Smooth muscle cell (in vitro differentiated cells): Measurements from ENCODE around the gene S100A14. TPM values are rescaled to one million over a fixed set of nuclear protein-coding genes. Genes with fewer than 3 reads are reported as not detected.
"Not testable (repeated sequence)": the region's sequence is repeated elsewhere in the genome, so short reads cannot be mapped to it uniquely, and the experiment has no call there.

ENCODE experiments used
- DNase-seq: peaks from one replicate; lab custom pipeline; 2025; ENCODE audit not compliant: unreplicated experiment; lab: John Stamatoyannopoulos, UW
- H2AFZ ChIP-seq: fragments of 200-600 bp; sonication (generic); 2 replicates; pipeline ENCODE4 v1.6.0; 2016; ENCODE audit warnings: antibody characterized with exemption, low read depth, mild to moderate bottlenecking
- H3F3A ChIP-seq: fragments of 200-600 bp; sonication (generic); 2 replicates; pipeline ENCODE4 v1.6.0; 2017; ENCODE audit warnings: antibody characterized with exemption, low read depth
- H3K27ac ChIP-seq: fragments of 200-600 bp; sonication (generic); 2 replicates; pipeline ENCODE4 v1.5.1; 2016; ENCODE audit warnings: low read depth, mild to moderate bottlenecking
- H3K27me3 ChIP-seq: fragments of 200-600 bp; sonication (generic); 2 replicates; pipeline ENCODE4 v1.6.1; 2016; ENCODE audit warnings: low read depth, mild to moderate bottlenecking
- H3K36me3 ChIP-seq: fragments of 200-600 bp; sonication (generic); 2 replicates; pipeline ENCODE4 v1.5.1; 2016; ENCODE audit warnings: low read depth
- H3K4me1 ChIP-seq: fragments of 200-600 bp; sonication (generic); 2 replicates; pipeline ENCODE4 v1.5.1; 2016; ENCODE audit warnings: low read depth
- H3K4me2 ChIP-seq: fragments of 200-600 bp; sonication (generic); 2 replicates; pipeline ENCODE4 v1.6.0; 2016; ENCODE audit warnings: mild to moderate bottlenecking
- H3K4me3 ChIP-seq: fragments of 200-600 bp; sonication (generic); 2 replicates; pipeline ENCODE4 v1.5.1; 2016; ENCODE audit warnings: mild to moderate bottlenecking
- H3K79me2 ChIP-seq: fragments of 200-600 bp; sonication (generic); 2 replicates; pipeline ENCODE4 v1.6.0; 2016; ENCODE audit warnings: low read depth, mild to moderate bottlenecking
- H3K9ac ChIP-seq: fragments of 200-600 bp; sonication (generic); 2 replicates; pipeline ENCODE4 v1.6.0; 2016; ENCODE audit warnings: low read depth
- H3K9me3 ChIP-seq: fragments of 200-600 bp; sonication (generic); replicated peaks from 2 replicates; pipeline ENCODE4 v1.5.1; 2016; ENCODE audit warnings: low read depth
- H4K20me1 ChIP-seq: fragments of 200-600 bp; sonication (generic); 2 replicates; pipeline ENCODE4 v1.6.0; 2016; ENCODE audit warnings: low read depth
- WGBS: methylation state at CpG from one replicate; pipeline ENCODE4 v1.1.7; 2016; ENCODE audit warnings: low lambda C conversion rate; 5-methylcytosine and 5-hydroxymethylcytosine counted together
- polyA plus RNA-seq: library from polyadenylated mRNA; unstranded; fragments of >200 nt; fragmentation: Nextera tagmentation; extraction: Ambion mirVana; gene quantifications from 2 replicates; pipeline ENCODE4 v1.2.1, GENCODE V29; 2016
- total RNA-seq: library from RNA; depleted of rRNA; stranded (reverse); fragments of >200 nt; gene quantifications from 2 replicates; pipeline ENCODE4 v1.2.3, GENCODE V29; 2014
- TF ChIP-seq, protein P1 (sequence below): fragments of 200-600 bp; sonication (generic); IDR thresholded peaks from 2 replicates; pipeline ENCODE4 v1.5.1; 2017; ENCODE audit warnings: borderline replicate concordance, mild to moderate bottlenecking, antibody characterized with exemption; ENCODE audit not compliant: insufficient read depth, poor library complexity, severe bottlenecking

The S100A14 gene
- total and polyA plus RNA-seq, 2 experiments from 2014 or later, result 11.0 to 25.1 TPM

DNA sequence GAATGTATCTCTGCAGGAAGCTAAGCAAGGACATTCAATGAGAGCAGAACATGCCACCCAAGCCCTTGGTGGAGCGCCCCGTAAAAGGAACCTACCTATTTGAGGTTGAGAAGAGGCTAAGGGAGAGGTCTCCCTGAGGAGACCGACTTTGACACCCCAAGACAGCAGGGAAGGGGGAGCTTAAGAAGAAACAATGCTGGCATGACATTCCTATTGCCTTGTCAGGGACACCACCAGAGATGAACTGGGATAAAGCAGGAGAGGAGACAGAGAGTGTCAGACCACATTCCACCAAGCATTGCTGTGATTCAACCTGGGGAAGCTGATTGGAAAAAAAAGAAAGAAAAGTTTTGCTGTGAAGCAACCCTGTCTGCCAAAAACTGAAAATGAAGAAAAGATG, 37.2 kb downstream of the S100A14 start:
- Histone ChIP-seq H3K4me1 (peaks cover 15% of the 10 kb centered on the region), H3K4me2 (peak overlapping the region; percentile 19), H3K9ac (no peak overlapping the region), H3K79me2 (no peaks in the 10 kb centered on the region), H4K20me1 (no peaks in the 10 kb centered on the region), H2AFZ (no peak overlapping the region), H3K27ac (no peak overlapping the region), H3K4me3 (no peak overlapping the region), H3F3A (no peaks in the 10 kb centered on the region), H3K27me3 (no peaks in the 10 kb centered on the region), H3K36me3 (no peaks in the 10 kb centered on the region), H3K9me3 (no peaks in the 10 kb centered on the region)
- TF ChIP-seq, protein P1, sequence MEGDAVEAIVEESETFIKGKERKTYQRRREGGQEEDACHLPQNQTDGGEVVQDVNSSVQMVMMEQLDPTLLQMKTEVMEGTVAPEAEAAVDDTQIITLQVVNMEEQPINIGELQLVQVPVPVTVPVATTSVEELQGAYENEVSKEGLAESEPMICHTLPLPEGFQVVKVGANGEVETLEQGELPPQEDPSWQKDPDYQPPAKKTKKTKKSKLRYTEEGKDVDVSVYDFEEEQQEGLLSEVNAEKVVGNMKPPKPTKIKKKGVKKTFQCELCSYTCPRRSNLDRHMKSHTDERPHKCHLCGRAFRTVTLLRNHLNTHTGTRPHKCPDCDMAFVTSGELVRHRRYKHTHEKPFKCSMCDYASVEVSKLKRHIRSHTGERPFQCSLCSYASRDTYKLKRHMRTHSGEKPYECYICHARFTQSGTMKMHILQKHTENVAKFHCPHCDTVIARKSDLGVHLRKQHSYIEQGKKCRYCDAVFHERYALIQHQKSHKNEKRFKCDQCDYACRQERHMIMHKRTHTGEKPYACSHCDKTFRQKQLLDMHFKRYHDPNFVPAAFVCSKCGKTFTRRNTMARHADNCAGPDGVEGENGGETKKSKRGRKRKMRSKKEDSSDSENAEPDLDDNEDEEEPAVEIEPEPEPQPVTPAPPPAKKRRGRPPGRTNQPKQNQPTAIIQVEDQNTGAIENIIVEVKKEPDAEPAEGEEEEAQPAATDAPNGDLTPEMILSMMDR, result no peak
- no peak for DNase-seq
- WGBS, result 84% methylated on average over 3 of the region's 3 CpGs

GRCh38 chr1:153578490-153578889, 37.6 kb downstream of the S100A14 start:
- no peaks in the 10 kb centered on the region for H3K79me2 ChIP-seq
- TF ChIP-seq, protein P1, result no peak
- H3F3A ChIP-seq, result no peaks in the 10 kb centered on the region
- peak overlapping the region; percentile 19 for H3K4me2 ChIP-seq
- no peaks in the 10 kb centered on the region for H3K27me3 ChIP-seq
- no peak overlapping the region for H3K4me3 ChIP-seq
- no peak overlapping the region for H2AFZ ChIP-seq
- no peaks in the 10 kb centered on the region for H3K36me3 ChIP-seq
- H3K9ac ChIP-seq, result no peak overlapping the region
- no peaks in the 10 kb centered on the region for H4K20me1 ChIP-seq
- H3K9me3 ChIP-seq, result no peaks in the 10 kb centered on the region
- H3K27ac ChIP-seq, result no peak overlapping the region
- peaks cover 12% of the 10 kb centered on the region for H3K4me1 ChIP-seq
- no peak for DNase-seq

GRCh38 chr1:153577624-153578051, 38.5 kb downstream of the S100A14 start:
- no peak overlapping the region for H3K4me2 ChIP-seq
- whole genome bisulfite sequencing, result 90% methylated on average over 6 of the region's 9 CpGs
- no peaks in the 10 kb centered on the region for H3K79me2 ChIP-seq
- no peaks in the 10 kb centered on the region for H4K20me1 ChIP-seq
- H3F3A ChIP-seq, result no peaks in the 10 kb centered on the region
- no peaks in the 10 kb centered on the region for H3K27me3 ChIP-seq
- H3K27ac ChIP-seq, result no peak overlapping the region
- no peak overlapping the region for H3K4me3 ChIP-seq
- H3K4me1 ChIP-seq, result peaks cover 12% of the 10 kb centered on the region
- no peak for DNase-seq
- H3K36me3 ChIP-seq, result no peaks in the 10 kb centered on the region
- TF ChIP-seq, protein P1, result no peak
- no peaks in the 10 kb centered on the region for H3K9me3 ChIP-seq
- H3K9ac ChIP-seq, result no peak overlapping the region
- no peak overlapping the region for H2AFZ ChIP-seq

GRCh38 chr1:153577138-153577537, 39.0 kb downstream of the S100A14 start:
- TF ChIP-seq, protein P1, result no peak
- no peaks in the 10 kb centered on the region for H4K20me1 ChIP-seq
- H3K9ac ChIP-seq, result no peak overlapping the region
- H3K4me1 ChIP-seq, result peaks cover 12% of the 10 kb centered on the region
- no peaks in the 10 kb centered on the region for H3K79me2 ChIP-seq
- H3K9me3 ChIP-seq, result no peaks in the 10 kb centered on the region
- no peak for DNase-seq
- no peaks in the 10 kb centered on the region for H3K36me3 ChIP-seq
- H3K27ac ChIP-seq, result no peak overlapping the region
- H2AFZ ChIP-seq, result no peak overlapping the region
- no peak overlapping the region for H3K4me3 ChIP-seq
- no peak overlapping the region for H3K4me2 ChIP-seq
- H3F3A ChIP-seq, result no peaks in the 10 kb centered on the region
- WGBS, result 64% methylated on average over 4 of the region's 4 CpGs
- no peaks in the 10 kb centered on the region for H3K27me3 ChIP-seq

GRCh38 chr1:153575497-153575896, 40.6 kb downstream of the S100A14 start:
- not testable (repeated sequence) for H4K20me1 ChIP-seq, H3K4me2 ChIP-seq, H3K4me3 ChIP-seq, H3K27ac ChIP-seq, H3K9ac ChIP-seq, H3K9me3 ChIP-seq, H2AFZ ChIP-seq, H3K27me3 ChIP-seq, H3F3A ChIP-seq, H3K36me3 ChIP-seq, H3K79me2 ChIP-seq, DNase-seq
- WGBS, result 42% methylated on average over 10 of the region's 10 CpGs
- H3K4me1 ChIP-seq, result peaks cover 12% of the 10 kb centered on the region

- not testable (repeated sequence) for H3K36me3 ChIP-seq, H2AFZ ChIP-seq, H3K27ac ChIP-seq, H3K79me2 ChIP-seq, H4K20me1 ChIP-seq, H3K4me2 ChIP-seq, DNase-seq, H3K9ac ChIP-seq, H3F3A ChIP-seq, H3K27me3 ChIP-seq, H3K4me3 ChIP-seq, H3K9me3 ChIP-seq
- 91% methylated on average over 13 of the region's 35 CpGs for WGBS
- peaks cover 12% of the 10 kb centered on the region for H3K4me1 ChIP-seq
These were observed 41.0 kb downstream of the S100A14 start for GRCh38 chr1:153575081-153575491.
